GM18526 (cell line): ENCODE data around the gene S100A4.

Experiments
- POLR2A ChIP-seq: IDR thresholded peaks from 3 replicates; pipeline ENCODE4 v1.6.1; 2011; ENCODE audit not compliant: insufficient read length; ENCODE audit errors: extremely low read depth

The S100A4 gene

DNA sequence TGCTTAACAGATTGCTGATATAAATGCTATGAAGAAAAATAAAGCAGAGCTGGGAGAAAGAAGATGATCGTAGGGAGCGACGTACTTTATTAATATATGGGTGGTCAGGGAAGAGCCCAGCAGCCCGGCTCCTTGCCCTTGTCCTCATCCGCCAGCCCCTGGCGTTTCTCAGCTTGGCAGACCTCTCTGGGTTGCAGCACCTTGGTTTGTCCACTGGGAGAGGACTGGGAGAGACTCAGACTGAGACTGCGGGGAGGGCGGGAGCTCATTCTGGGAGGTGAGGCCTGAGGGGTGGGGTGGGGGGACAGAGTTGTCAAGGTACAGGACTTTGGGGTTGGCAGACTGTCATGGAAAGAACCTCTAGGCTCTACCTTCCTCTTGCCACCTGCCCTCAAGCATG lies 6.7 kb upstream of the S100A4 start:
- TF ChIP-seq POLR2A, result no peak

DNA sequence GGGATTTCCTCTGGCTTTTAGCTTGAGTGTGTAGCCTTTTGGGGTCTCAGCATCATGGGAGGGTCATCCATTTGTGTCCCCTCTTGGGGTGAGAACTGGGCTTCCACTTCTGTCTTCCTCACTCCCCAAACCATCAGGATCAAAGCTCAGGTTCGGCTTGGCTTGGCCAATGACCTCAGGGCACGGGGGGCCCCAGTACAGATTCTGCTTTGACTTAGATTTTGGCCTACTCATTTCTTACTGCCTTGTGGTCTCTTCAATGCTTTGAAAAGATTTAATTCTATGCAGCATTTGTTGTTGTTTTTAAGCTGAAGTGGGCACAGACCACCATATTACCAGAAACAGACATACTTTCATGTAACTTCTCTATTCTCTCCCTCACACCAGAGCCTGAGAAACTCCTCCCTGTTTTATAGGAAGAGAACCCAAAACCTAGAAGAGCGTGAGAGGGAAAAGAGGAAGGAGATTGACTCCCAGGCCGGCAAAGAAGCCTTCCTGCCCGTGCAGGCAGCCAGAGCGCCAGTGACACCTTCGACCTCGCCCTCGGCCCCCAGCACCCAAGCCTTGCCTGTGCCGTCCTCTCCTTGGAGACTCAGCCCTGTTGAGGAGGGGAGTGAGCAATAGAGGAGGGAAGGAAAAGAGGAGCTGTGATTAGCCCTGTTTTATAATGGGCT lies 5.4 kb upstream of the S100A4 start:
- no peak for TF ChIP-seq POLR2A

DNA sequence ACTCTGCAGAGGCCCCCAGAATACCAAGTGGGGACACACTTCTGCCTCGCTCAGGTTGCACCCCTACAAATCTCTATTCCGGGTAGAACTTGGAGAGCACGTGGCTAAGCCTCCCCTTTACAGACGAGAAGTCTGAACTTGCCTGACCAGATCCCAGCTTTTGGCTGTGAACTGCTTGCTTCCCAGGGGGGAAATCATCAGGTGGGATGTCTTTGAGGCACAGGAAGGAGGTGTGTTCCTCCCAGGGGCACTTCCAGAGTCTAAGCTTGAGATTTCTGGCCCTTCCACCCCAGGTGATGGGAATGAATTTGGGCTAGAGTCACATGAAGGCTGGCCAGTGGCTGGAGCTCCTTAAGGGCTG lies 4.8 kb upstream of the S100A4 start:
- no peak for TF ChIP-seq POLR2A

GRCh38 chr1:153549741-153550397 lies 4.3 kb upstream of the S100A4 start:
- no peak for TF ChIP-seq POLR2A

DNA sequence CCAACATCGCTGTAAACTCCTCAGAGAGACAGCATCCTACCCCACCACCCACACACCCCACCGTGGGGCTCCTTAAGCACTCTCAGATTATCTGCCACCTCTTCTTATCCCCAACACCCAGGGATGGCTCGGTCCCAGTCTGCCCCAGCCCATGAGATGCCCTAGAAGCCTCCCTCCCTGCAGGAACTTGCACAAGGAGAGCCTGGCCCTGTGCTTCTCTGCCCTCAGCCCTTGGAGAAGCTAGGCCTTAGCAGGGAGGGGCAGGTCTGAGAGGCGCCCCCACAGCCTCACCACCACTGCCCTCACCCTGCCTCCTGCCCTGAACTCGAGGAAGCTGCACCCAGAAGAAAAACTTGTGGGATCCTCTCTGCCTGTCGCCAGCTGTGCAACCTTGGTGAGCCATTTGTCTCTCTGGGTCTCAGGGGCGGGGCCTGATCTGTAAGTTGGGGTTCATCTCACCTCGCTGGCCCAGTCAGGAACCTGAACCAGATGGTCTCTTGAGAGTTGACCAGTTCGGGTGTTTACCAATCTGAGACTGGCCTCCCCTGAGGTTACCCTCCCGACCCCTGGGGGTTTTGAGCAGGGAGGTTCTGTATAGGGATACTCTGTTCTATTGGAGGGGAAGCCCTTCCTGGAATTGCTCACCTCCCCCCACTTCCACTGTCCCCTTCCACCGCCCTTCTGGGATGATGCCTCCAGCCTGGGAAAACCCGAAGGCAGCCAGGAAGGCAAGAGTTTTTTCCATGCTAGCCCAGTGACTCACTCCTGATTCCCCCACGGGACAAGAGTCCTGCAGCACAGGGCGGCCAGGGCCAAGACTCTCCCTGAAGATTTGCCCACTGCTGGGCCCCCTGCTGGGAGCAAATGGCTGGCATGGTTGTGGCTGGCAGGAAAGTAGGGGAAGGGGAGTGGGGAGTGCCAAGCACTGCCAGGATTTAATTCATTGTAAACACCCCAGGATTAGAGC lies 3.4 kb upstream of the S100A4 start, which contains the start of gene S100A3:
TSS of gene S100A3 (minus strand) at position 537 of the 967 bp plus-strand sequence. CDS start 773 bp downstream, outside the sequence.
- TF ChIP-seq POLR2A, result no peak

GRCh38 chr1:153547560-153548551 lies 2.2 kb upstream of the S100A4 start:
- no peak for TF ChIP-seq POLR2A

- no peak for TF ChIP-seq POLR2A
Observed at GRCh38 chr1:153546796-153547559, 1.4 kb upstream of the S100A4 start.

- TF ChIP-seq POLR2A, result no peak
Observed at GRCh38 chr1:153546371-153546770, 765 bp upstream of the S100A4 start.

- no peak for TF ChIP-seq POLR2A
Observed at GRCh38 chr1:153544453-153545066, 1.0 kb downstream of the S100A4 start.

DNA sequence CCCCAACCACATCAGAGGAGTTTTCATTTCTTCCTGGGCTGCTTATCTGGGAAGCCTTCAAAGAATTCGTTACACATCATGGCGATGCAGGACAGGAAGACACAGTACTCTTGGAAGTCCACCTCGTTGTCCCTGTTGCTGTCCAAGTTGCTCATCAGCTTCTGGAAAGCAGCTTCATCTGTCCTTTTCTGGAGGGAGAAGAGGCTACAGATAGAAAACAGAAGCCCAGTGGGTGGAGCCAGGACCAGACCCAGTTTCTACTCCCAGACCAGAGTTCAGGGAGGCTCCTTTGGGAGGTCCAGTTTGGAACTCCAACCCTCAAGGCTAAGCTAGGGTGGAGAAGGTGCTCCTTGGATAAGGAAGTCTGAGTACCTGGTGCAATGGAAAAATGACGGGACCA lies 1.9 kb downstream of the S100A4 start:
- no peak for TF ChIP-seq POLR2A

DNA sequence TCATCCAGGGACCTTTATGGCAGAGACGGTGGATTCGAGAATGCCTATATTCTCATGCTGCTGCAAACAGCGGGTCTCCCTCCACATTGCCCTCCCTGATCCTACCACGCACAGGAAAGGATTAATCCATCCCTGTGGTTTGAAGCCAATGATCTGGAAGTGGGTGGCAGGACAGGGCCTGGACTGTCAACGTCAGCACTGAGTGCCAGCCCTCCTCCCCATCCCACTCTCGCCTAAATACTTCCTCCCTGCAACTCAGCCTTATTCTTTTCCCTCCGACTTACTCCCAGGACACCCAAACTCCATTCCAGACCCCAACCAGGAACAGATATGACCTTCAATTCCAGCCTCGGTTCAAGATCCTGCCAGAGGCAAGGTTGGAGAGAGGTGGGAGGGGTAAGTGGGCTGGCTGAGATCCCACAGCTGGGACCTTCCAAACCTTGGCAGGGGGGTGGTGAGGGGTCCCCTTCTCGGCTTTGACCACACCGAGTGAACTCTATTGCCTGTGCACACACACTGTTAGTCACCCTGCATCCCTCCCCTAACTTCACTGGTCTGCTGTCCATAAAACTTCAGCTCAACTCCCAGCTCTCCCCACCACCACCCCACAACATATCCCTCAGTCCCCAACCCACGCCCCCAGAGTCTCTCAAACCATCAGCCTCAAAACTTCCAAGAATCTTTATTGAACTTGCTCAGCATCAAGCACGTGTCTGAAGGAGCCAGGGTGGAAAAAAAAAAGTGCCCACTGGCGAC lies 2.5 kb downstream of the S100A4 start:
- no peak for TF ChIP-seq POLR2A

- no peak for TF ChIP-seq POLR2A
Observed at GRCh38 chr1:153541641-153542590, 3.7 kb downstream of the S100A4 start.
